ENCODE results near the gene GRK1. TPM values are rescaled to one million over a fixed set of nuclear protein-coding genes. Genes with fewer than 3 reads are reported as not detected.
A peak's percentile ranks its signal among the peaks of the same experiment; 100 is the strongest.
"Not testable (repeated sequence)": the region's sequence is repeated elsewhere in the genome, so short reads cannot be mapped to it uniquely, and the experiment has no call there.

GRK1 gene
- total RNA-seq, 1 donor, result not detected

GRCh38 chr13:113724780-113725315 is 57.8 kb downstream of the GRK1 start:
- Histone ChIP-seq H3K27me3 (ENCODE audit: insufficient read depth, low read length) (no peaks in the 10 kb centered on the region), H3K4me1 (ENCODE audit: insufficient read depth, low read length) (peaks cover 13% of the 10 kb centered on the region), H3K9me3 (ENCODE audit: low read depth, low read length) (no peaks in the 10 kb centered on the region), H3K4me3 (ENCODE audit: low read length) (peak overlapping the region; percentile 32)

DNA sequence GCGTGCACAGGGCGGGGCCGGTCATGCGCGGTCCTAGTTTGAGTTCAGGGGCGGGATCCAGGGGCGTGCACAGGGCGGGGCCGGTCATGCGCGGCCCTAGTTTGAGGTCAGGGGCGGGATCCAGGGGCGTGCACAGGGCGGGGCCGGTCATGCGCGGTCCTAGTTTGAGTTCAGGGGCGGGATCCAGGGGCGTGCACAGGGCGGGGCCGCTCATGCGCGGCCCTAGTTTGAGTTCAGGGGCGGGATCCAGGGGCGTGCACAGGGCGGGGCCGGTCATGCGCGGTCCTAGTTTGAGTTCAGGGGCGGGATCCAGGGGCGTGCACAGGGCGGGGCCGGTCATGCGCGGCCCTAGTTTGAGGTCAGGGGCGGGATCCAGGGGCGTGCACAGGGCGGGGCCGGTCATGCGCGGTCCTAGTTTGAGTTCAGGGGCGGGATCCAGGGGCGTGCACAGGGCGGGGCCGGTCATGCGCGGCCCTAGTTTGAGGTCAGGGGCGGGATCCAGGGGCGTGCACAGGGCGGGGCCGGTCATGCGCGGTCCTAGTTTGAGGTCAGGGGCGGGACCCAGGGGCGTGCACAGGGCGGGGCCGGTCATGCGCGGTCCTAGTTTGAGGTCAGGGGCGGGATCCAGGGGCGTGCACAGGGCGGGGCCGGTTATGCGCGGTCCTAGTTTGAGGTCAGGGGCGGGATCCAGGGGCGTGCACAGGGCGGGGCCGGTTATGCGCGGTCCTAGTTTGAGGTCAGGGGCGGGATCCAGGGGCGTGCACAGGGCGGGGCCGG is 58.5 kb downstream of the GRK1 start:
- H3K27me3 ChIP-seq (ENCODE audit: insufficient read depth, low read length); H3K4me3 ChIP-seq (ENCODE audit: low read length); H3K9me3 ChIP-seq (ENCODE audit: low read depth, low read length): not testable (repeated sequence)
- H3K4me1 ChIP-seq (ENCODE audit: insufficient read depth, low read length), result peaks cover 13% of the 10 kb centered on the region

DNA sequence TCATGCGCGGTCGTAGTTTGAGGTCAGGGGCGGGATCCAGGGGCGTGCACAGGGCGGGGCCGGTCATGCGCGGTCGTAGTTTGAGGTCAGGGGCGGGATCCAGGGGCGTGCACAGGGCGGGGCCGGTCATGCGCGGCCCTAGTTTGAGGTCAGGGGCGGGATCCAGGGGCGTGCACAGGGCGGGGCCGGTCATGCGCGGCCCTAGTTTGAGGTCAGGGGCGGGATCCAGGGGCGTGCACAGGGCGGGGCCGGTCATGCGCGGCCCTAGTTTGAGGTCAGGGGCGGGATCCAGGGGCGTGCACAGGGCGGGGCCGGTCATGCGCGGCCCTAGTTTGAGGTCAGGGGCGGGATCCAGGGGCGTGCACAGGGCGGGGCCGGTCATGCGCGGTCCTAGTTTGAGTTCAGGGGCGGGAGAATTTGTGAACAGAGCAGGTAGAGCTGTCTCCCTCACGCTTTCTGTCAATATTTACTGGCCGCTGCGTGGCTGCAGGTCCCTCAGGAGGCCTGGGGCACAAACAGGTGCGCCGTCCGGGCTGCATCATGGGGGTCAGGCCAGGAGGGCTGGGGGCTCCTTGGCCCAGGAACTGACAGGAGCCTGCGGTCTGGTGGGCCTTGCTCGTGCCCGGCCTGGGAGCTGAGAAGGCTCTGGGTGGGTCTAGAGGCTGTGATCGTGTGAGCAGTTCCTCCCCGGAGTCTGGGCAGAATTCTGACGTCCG is 59.2 kb downstream of the GRK1 start:
- peak overlapping the region; percentile 31 for H3K4me3 ChIP-seq (ENCODE audit: low read length)
- H3K4me1 ChIP-seq (ENCODE audit: insufficient read depth, low read length), result peaks cover 13% of the 10 kb centered on the region
- H3K27me3 ChIP-seq (ENCODE audit: insufficient read depth, low read length); H3K9me3 ChIP-seq (ENCODE audit: low read depth, low read length): not testable (repeated sequence)

- H3K4me1 ChIP-seq (ENCODE audit: insufficient read depth, low read length), result peaks cover 13% of the 10 kb centered on the region
- no peak overlapping the region for H3K4me3 ChIP-seq (ENCODE audit: low read length)
- no peaks in the 10 kb centered on the region for H3K27me3 ChIP-seq (ENCODE audit: insufficient read depth, low read length)
- H3K9me3 ChIP-seq (ENCODE audit: low read depth, low read length), result no peaks in the 10 kb centered on the region
Measured at GRCh38 chr13:113726961-113727411, 60.0 kb downstream of the GRK1 start.

- Histone ChIP-seq H3K27me3 (ENCODE audit: insufficient read depth, low read length) (no peaks in the 10 kb centered on the region), H3K4me3 (ENCODE audit: low read length) (no peak overlapping the region), H3K9me3 (ENCODE audit: low read depth, low read length) (no peaks in the 10 kb centered on the region), H3K4me1 (ENCODE audit: insufficient read depth, low read length) (peaks cover 13% of the 10 kb centered on the region)
Measured at GRCh38 chr13:113728571-113729054, 61.6 kb downstream of the GRK1 start.

DNA sequence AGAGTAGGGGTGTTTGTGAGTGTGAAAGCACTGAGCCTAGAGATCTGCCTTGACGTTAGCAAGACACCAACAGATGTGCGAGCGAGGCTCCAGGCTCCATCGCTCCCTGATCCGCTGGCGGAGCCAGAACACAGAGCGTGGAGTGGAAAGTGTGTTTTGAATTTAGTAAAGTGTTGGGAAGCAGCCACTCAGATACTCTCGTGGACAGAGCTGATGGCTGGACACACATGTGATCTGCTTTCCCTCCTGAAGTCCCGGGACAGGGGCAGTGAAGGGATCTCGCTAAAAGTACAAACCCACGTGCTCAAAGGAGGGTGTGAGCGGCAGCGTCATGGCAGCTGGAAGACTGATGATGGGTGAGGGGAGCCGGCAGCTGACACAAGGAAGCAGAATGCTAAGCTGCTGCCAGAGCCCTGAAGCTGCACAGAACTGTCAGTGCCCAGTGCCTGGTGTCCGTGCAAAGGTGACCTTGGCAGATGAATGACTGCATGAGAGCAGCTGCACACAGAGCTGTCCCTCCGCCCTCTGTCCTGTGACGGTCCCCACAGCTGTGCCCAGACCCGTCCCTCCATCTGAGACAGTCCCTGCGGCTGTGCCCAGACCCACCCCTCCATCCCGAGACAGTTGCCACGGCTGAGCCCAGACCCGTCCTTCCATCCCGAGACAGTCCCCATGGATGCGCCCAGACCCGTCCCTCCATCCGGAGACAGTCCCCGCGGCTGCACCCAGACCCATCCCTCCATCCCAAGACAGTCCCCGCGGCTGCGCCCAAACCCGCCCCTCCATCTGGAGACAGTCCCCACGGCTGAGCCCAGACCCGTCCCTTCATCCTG is 62.4 kb downstream of the GRK1 start:
- Histone ChIP-seq H3K4me3 (ENCODE audit: low read length) (no peak overlapping the region), H3K27me3 (ENCODE audit: insufficient read depth, low read length) (no peaks in the 10 kb centered on the region)

GRCh38 chr13:113730258-113730691 is 63.3 kb downstream of the GRK1 start:
- peaks cover 6% of the 10 kb centered on the region for H3K4me1 ChIP-seq (ENCODE audit: insufficient read depth, low read length)
- no peak overlapping the region for H3K4me3 ChIP-seq (ENCODE audit: low read length)
- no peaks in the 10 kb centered on the region for H3K27me3 ChIP-seq (ENCODE audit: insufficient read depth, low read length)
- no peaks in the 10 kb centered on the region for H3K9me3 ChIP-seq (ENCODE audit: low read depth, low read length)

More for the DNA sequence above, 62.4 kb downstream of the GRK1 start:
- H3K4me1 ChIP-seq (ENCODE audit: insufficient read depth, low read length), result peaks cover 13% of the 10 kb centered on the region
- H3K9me3 ChIP-seq (ENCODE audit: low read depth, low read length), result no peaks in the 10 kb centered on the region

DNA sequence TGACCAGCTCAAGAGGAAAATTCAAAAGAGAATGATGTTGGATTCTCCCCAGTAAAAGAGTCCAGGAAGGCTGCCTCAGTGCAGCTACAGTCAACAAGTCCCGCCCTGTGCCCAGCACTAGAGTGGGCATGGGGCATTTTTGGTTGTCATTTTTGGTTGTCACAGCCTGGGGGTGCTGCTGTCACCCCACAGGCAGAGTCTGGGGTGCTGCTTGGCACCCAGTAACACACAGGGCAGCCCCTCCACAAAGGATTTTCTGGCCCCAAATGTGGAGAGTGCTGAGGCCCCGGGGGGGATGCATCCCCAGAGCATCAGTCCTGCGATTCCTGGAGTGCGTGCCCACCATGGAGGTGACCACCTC is 63.8 kb downstream of the GRK1 start:
- Histone ChIP-seq H3K4me1 (ENCODE audit: insufficient read depth, low read length) (peaks cover 6% of the 10 kb centered on the region), H3K4me3 (ENCODE audit: low read length) (no peak overlapping the region), H3K9me3 (ENCODE audit: low read depth, low read length) (no peaks in the 10 kb centered on the region), H3K27me3 (ENCODE audit: insufficient read depth, low read length) (no peaks in the 10 kb centered on the region)

GRCh38 chr13:113731192-113732175 is 64.5 kb downstream of the GRK1 start:
- H3K9me3 ChIP-seq (ENCODE audit: low read depth, low read length), result no peaks in the 10 kb centered on the region
- H3K27me3 ChIP-seq (ENCODE audit: insufficient read depth, low read length), result no peaks in the 10 kb centered on the region
- H3K4me1 ChIP-seq (ENCODE audit: insufficient read depth, low read length), result peaks cover 10% of the 10 kb centered on the region
- no peak overlapping the region for H3K4me3 ChIP-seq (ENCODE audit: low read length)

DNA sequence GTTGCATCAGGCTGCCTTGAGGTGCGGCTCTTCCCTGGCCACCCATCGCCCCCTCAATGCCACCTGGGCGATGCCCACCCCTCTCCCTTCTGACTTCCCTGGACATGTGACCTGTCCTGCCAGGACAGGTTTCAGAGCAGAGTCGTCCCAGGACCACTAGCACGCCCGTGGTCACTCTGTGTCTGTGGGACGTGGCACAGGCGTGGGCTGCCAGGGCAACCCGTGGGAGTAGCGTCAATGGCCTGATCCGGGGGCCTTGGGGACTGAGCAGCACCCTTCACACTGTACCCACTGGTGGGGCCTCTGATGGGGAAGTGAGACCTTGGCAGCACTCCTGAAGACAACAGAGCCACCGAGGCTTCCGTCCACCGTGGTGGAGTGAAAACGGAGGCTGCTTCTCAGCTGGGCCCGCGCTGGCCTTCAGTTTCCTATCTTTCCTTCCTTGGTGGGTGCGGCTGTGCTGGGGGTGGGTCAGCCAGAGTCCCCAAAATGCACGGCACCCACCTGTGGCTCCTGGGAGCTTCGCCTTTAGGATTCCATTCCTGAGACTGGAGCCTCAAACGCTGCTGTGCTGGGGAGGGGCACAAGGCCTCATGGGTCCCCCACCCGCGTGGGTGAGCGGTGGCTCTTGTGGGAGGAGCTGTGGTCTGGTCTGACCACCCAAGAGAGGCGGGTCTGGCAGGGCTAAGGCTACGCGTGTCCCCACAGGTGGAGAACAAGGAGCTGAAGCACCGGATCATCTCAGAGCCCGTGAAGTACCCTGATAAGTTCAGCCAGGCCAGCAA is 65.3 kb downstream of the GRK1 start:
- no peak overlapping the region for H3K4me3 ChIP-seq (ENCODE audit: low read length)
- H3K4me1 ChIP-seq (ENCODE audit: insufficient read depth, low read length), result peaks cover 11% of the 10 kb centered on the region
- H3K27me3 ChIP-seq (ENCODE audit: insufficient read depth, low read length), result no peaks in the 10 kb centered on the region
- no peaks in the 10 kb centered on the region for H3K9me3 ChIP-seq (ENCODE audit: low read depth, low read length)

DNA sequence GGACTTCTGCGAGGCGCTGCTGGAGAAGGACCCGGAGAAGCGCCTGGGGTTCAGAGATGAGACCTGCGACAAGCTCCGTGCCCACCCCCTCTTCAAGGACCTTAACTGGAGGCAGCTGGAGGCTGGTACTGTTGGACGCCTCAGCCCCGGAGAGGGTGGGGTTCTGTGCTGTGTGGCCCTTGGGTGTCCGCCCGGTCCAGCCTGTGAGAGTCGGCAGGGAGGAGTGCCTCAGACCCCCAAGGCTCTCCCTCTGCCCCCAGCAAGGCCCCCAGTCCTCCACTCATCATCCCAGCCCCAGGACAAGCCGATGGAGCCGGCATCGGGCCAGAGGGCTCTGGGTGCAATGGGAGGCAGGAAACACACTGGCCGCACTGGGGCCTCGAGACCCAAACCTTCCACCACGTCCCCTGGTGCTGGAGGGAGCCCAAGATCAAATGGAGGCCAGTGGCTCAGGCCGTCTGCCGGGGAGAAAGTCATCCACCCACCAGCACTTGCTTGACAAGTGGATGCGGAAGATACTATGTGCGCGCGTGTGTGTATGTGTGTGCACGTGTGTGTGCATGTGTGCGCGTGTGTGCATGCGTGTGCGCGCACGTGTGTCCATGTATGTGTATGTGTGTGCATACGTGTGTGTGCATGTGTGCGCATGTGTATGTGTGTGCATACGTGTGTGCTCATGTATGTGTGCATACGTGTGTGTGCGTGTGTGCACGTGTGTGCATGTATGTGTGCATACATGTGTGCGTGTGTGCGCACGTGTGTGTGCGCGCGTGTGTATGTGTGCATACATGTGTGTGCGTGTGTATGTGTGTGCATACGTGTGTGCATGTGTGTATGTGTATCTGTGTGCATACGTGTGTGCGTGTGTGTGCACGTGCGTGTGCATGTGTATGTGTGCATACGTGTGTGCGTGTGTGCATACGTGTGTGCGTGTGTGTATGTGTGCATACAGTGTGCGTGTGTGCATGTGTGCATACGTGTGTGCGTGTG is 66.2 kb downstream of the GRK1 start:
- H3K9me3 ChIP-seq (ENCODE audit: low read depth, low read length), result no peaks in the 10 kb centered on the region
- H3K4me3 ChIP-seq (ENCODE audit: low read length), result no peak overlapping the region
- no peaks in the 10 kb centered on the region for H3K27me3 ChIP-seq (ENCODE audit: insufficient read depth, low read length)
- peaks cover 11% of the 10 kb centered on the region for H3K4me1 ChIP-seq (ENCODE audit: insufficient read depth, low read length)

DNA sequence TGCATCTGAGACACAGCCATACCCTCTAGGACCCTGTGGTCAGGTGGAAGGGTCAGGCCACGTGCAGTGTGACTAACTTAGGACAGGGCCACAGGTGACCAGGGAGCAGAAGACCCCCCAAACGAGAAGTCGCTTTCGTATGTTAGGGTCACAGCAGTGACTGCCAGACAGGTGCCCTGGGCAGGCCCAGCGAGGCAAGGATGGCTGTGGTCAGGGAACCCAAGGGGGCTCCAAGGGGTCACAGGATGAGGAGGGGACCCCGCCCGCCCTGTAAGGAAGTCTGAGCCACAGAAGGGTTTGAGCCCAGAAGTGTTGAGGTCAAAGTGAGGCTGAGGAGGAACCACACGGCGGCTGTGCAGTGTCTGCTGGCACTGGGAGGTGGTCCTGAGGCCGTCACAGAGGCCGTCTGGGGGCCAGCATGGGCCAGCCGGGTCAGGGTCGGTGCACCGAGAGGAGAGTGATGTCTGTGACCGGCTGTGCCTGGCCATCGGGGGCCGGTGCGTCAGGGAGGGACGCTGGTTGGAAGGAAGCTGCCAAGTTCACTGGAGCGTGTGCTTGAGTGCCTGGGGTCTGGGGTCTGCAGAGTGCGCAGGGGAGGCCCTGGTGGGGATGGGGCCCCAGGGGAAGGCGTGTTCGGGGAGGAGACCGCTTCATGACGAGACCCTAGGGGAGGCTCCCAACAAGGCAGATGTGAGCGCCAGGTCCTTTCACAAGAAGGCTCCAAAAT is 67.2 kb downstream of the GRK1 start:
- Histone ChIP-seq H3K4me3 (ENCODE audit: low read length) (no peak overlapping the region), H3K4me1 (ENCODE audit: insufficient read depth, low read length) (peaks cover 11% of the 10 kb centered on the region), H3K9me3 (ENCODE audit: low read depth, low read length) (no peaks in the 10 kb centered on the region), H3K27me3 (ENCODE audit: insufficient read depth, low read length) (no peaks in the 10 kb centered on the region)
